Kidney (tissue), 14 donors: ENCODE results near the gene JAK1. TPM values are rescaled to one million over a fixed set of nuclear protein-coding genes. Genes with fewer than 3 reads are reported as not detected.

Experiments
- DNase-seq, 5 donors: peaks; one replicate each; pipeline ENCODE4 v3.0.0-alpha.2; 2013 to 2020
- FAIRE-seq: peaks from 2 replicates; lab custom pipeline; 2012; peaks lifted over from hg19 to GRCh38; lab: Jason Lieb, UNC
- H3K27ac ChIP-seq, 2 donors: one replicate each; pipeline ENCODE4 v1.7.0; 2013; ENCODE audit warnings: low read depth in 2 of 2, low read length in 2 of 2, inconsistent platforms in 1 of 2
- H3K27me3 ChIP-seq: one replicate; pipeline ENCODE4 v1.7.1; 2013; ENCODE audit warnings: low read length, inconsistent platforms; ENCODE audit not compliant: control insufficient read depth, insufficient read depth
- H3K36me3 ChIP-seq, 3 donors: one replicate each; pipeline versions ENCODE4 v1.7.0 to v1.7.1; 2013; ENCODE audit warnings: low read length in 3 of 3, control low read depth in 1 of 3, inconsistent platforms in 1 of 3; ENCODE audit not compliant: insufficient read depth in 3 of 3, control insufficient read depth in 2 of 3
- H3K4me1 ChIP-seq, 3 donors: one replicate each; pipeline versions ENCODE4 v1.7.0 to v1.7.1; 2013; ENCODE audit warnings: low read length in 3 of 3, inconsistent platforms in 1 of 3, low read depth in 1 of 3; ENCODE audit not compliant: control insufficient read depth in 2 of 3, insufficient read depth in 2 of 3
- H3K4me3 ChIP-seq, 3 donors: one replicate each; pipeline versions ENCODE4 v1.7.0 to v1.8.1; 2013; ENCODE audit warnings: low read length in 3 of 3, control low read depth in 1 of 3, inconsistent platforms in 1 of 3
- H3K9ac ChIP-seq, 3 donors: one replicate each; pipeline versions ENCODE4 v1.7.0 to v1.7.1; 2013; ENCODE audit warnings: low read length in 3 of 3, control low read depth in 1 of 3, inconsistent platforms in 1 of 3
- H3K9me3 ChIP-seq, 3 donors: one replicate each; pipeline versions ENCODE4 v1.7.0 to v1.7.1; 2013; ENCODE audit warnings: low read length in 3 of 3, control low read depth in 1 of 3, inconsistent platforms in 1 of 3; ENCODE audit not compliant: control insufficient read depth in 2 of 3, insufficient read depth in 1 of 3
- intact Hi-C: fragments of 100-400 bp; cut with DNase I; formaldehyde crosslinking; loops from one replicate; pipeline ENCODE4 v1.11.1; 2022
- polyA plus RNA-seq: library from polyadenylated mRNA; stranded (reverse); fragments of 350-450 nt; fragmentation: Illumina TruSeq; extraction: RNeasy Lipid Tissue Mini Kit (QIAGEN cat#74804); gene quantifications from one replicate; pipeline ENCODE4 v1.2.3, GENCODE V29; 2014; ENCODE audit warnings: low read depth, low replicate concordance; ENCODE audit not compliant: insufficient read depth
- total RNA-seq: library from RNA; stranded (reverse); fragmentation: NEBNext Ultra II Directional; extraction: Animal tissue kit (Norgen Biotek cat#: 25700); gene quantifications from one replicate; pipeline ENCODE4 v1.2.1, GENCODE V29; 2021
- TF ChIP-seq, protein P1 (sequence below): IDR thresholded peaks from 3 replicates; pipeline ENCODE4 v1.5.1; 2012; ENCODE audit warnings: mild to moderate bottlenecking, moderate library complexity, borderline replicate concordance; ENCODE audit not compliant: insufficient read depth; ENCODE audit errors: extremely low read depth
- donor health status: control.
- donor health status: control.
- donor health status: control.
- donor health status: control.
- donor health status: control.
- donor health status: DM: yes; HTN: yes; CAD: no.
- donor health status: Normal renal cell carcinoma (clear cell type).

JAK1 gene
- total and polyA plus RNA-seq, 2 donors from 2014 or later: 33.6 to 173 TPM

DNA sequence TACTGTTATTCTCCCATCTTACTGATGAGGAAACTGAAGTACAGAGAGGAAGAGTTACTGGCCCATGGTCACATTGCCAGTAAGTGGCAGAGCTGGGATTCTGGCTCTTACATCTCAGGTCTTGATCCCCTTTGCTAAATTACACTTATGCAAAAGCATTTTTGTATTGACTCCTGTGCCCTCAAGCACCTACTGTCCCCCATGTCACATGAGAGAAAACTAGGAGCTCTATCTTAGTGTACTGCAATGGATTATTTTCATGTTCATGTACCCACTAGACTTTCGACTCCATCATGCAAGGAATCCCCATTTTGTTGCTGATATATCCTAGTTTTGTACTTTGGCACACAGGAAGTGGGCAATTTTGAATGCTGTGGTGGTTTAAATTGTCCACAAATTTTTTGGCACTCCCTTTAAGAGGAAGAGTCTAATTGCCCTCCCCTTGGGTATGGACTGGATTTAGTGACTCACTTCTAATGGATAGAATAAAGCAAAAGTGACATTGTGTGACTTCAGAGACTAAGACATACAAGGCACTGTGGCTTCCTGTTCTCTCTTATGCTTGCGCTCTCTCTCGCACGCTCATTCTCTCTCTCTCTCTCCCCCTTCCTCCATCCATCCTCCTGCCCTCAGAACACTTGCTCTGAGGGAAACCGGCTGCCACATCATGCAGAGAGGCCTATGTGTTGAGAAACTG is 43.5 kb upstream of the JAK1 start:
- FAIRE-seq (no peak), DNase-seq (no peak)
- no peaks in the 10 kb centered on the region for H3K4me1 ChIP-seq
- TF ChIP-seq, protein P1, sequence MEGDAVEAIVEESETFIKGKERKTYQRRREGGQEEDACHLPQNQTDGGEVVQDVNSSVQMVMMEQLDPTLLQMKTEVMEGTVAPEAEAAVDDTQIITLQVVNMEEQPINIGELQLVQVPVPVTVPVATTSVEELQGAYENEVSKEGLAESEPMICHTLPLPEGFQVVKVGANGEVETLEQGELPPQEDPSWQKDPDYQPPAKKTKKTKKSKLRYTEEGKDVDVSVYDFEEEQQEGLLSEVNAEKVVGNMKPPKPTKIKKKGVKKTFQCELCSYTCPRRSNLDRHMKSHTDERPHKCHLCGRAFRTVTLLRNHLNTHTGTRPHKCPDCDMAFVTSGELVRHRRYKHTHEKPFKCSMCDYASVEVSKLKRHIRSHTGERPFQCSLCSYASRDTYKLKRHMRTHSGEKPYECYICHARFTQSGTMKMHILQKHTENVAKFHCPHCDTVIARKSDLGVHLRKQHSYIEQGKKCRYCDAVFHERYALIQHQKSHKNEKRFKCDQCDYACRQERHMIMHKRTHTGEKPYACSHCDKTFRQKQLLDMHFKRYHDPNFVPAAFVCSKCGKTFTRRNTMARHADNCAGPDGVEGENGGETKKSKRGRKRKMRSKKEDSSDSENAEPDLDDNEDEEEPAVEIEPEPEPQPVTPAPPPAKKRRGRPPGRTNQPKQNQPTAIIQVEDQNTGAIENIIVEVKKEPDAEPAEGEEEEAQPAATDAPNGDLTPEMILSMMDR: no peak
- no peak overlapping the region for H3K9ac ChIP-seq
- H3K27me3 ChIP-seq: no peaks in the 10 kb centered on the region
- no peak overlapping the region for H3K27ac ChIP-seq
- no peaks in the 10 kb centered on the region for H3K9me3 ChIP-seq
- H3K36me3 ChIP-seq: peaks cover 0 to 3% (median 0%) of the 10 kb centered on the region in 3 donors
- intact Hi-C loops: no loop called here
- no peak overlapping the region for H3K4me3 ChIP-seq

DNA sequence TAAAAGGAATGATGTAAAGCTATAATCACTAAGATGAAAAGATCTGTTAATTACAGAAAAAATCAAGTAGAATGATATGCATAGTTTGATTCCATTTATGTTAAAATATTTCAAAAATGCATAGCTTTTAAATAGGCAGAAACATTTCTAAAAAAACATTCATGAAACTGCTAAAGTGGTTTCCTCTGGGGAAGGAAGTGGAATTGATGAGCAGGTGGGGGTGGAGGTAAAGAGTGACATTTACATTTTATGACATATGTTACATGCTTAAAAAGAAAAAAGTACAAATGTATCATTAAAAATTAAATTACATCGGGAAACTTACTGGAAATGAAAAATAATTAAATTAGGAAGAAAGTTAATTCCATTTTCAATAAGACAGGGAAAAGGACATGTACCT is 42.8 kb upstream of the JAK1 start:
- H3K9me3 ChIP-seq: no peaks in the 10 kb centered on the region
- TF ChIP-seq, protein P1: no peak
- intact Hi-C loops: no loop called here
- no peaks in the 10 kb centered on the region for H3K27me3 ChIP-seq
- H3K4me3 ChIP-seq: no peak overlapping the region
- no peaks in the 10 kb centered on the region for H3K4me1 ChIP-seq
- FAIRE-seq (peak; percentile 3), DNase-seq (no peak)
- no peak overlapping the region for H3K9ac ChIP-seq
- no peak overlapping the region for H3K27ac ChIP-seq
- H3K36me3 ChIP-seq: peaks cover 0 to 3% (median 0%) of the 10 kb centered on the region in 3 donors

DNA sequence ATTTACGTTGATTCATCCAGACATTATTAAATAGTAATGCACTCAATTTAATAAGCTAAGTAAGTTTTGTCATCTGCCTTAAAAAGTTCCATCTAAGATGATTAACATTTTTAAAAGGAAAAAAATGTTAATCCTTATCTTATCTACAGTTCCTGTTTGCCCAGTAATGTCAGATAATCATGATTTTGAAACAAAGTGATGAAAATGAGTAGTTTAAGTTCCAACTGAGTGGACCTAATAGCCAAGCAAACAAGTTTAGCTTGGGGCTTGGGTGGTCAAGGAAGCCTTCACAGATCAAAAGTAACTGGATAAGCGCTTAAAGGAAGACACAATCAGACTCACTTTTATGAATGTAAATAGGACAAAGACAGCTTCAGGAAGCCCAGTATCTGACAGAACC is 40.5 kb upstream of the JAK1 start:
- peaks cover 2% of the 10 kb centered on the region for H3K27me3 ChIP-seq
- peaks cover 0 to 4% (median 0%) of the 10 kb centered on the region in 3 donors for H3K4me1 ChIP-seq
- H3K4me3 ChIP-seq: no peak overlapping the region
- H3K9me3 ChIP-seq: no peaks in the 10 kb centered on the region
- intact Hi-C loops: no loop called here
- FAIRE-seq (no peak), DNase-seq (no peak)
- peaks cover 0 to 3% (median 0%) of the 10 kb centered on the region in 3 donors for H3K36me3 ChIP-seq
- TF ChIP-seq, protein P1: no peak
- H3K9ac ChIP-seq: no peak overlapping the region
- no peak overlapping the region for H3K27ac ChIP-seq
